ENCODE measurements around the gene SIT1.

GRCh38 chr9:35679091-35679490, 28.4 kb upstream of the SIT1 start:
- TF ChIP-seq, protein P1, sequence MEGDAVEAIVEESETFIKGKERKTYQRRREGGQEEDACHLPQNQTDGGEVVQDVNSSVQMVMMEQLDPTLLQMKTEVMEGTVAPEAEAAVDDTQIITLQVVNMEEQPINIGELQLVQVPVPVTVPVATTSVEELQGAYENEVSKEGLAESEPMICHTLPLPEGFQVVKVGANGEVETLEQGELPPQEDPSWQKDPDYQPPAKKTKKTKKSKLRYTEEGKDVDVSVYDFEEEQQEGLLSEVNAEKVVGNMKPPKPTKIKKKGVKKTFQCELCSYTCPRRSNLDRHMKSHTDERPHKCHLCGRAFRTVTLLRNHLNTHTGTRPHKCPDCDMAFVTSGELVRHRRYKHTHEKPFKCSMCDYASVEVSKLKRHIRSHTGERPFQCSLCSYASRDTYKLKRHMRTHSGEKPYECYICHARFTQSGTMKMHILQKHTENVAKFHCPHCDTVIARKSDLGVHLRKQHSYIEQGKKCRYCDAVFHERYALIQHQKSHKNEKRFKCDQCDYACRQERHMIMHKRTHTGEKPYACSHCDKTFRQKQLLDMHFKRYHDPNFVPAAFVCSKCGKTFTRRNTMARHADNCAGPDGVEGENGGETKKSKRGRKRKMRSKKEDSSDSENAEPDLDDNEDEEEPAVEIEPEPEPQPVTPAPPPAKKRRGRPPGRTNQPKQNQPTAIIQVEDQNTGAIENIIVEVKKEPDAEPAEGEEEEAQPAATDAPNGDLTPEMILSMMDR (IDR thresholded peaks at IDR 0.05) = no peak
- TF ChIP-seq POLR2A (IDR thresholded peaks at IDR 0.05) = no peak
- TF ChIP-seq EP300 (IDR thresholded peaks at IDR 0.05) = no peak
